ENCODE data around the gene SCYGR8. TPM values are rescaled to one million over a fixed set of nuclear protein-coding genes. Genes with fewer than 3 reads are reported as not detected.
"Not testable (repeated sequence)": the region's sequence is repeated elsewhere in the genome, so short reads cannot be mapped to it uniquely, and the experiment has no call there.

SCYGR8 gene
- total RNA-seq, 2 donors from 2014 or later: not detected

DNA sequence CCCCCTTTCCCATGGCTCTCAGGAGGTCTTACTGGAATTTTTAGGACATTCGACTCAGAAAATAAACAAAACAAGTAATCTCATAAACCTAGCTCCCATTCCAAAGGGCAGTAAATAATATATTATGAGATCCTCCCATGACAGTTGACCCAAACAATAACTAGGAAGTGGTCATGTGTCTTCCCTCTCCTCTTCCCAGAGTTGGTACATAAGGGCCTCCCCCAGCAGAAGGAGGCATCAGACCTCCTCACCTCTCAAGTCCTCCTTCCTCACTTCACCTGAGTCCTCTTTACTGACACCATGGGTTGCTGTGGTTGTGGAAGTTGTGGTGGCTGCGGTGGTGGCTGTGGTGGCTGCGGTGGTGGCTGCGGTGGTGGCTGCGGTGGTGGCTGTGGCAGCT, 17.7 kb upstream of the SCYGR8 start, which contains the start of gene SCYGR7:
Gene SCYGR7 (plus strand): TSS at position 301 of the 400 bp plus-strand sequence. CDS start 0 bp downstream, at position 301.
- H3K4me1 ChIP-seq (ENCODE audit: control insufficient read depth in 1 of 2, low read depth in 2 of 2): no peaks in the 10 kb centered on the region
- no peak within 1 kb of the TSS for H3K4me3 ChIP-seq
- no peaks in the 10 kb centered on the region for H3K9me3 ChIP-seq
- no peak for ATAC-seq (ENCODE audit: insufficient number of reproducible peaks, low FRiP score, low read depth)
- DNase-seq (ENCODE audit: low spot score): no peak
- no peaks in the 10 kb centered on the region for H3K36me3 ChIP-seq
- H3K27ac ChIP-seq: no peak within 1 kb of the TSS
- no peak for TF ChIP-seq CTCF (IDR thresholded peaks at IDR 0.05)
- H3K27me3 ChIP-seq (replicated peaks; ENCODE audit: insufficient read depth): no peaks in the 10 kb centered on the region

DNA sequence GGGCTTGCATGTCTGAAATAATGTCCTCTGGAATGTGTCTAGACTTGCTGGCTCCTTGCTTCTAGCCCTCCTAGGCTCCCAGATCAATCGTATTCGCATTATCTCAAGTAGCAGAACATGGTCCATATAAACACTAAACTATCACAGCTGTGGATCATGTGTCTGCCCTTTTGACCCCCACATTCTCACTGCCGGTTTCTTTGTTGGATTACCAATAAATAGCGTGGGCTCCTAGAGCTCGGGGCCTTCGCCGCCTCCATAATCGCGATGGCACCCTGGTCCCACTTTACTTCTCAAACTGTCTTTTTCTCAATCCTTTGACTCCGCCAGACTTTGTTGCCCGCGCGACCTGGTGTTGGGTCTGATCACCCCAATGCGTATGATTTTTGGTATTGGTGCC, 6.3 kb upstream of the SCYGR8 start:
- Histone ChIP-seq H3K9me3 (no peaks in the 10 kb centered on the region), H3K4me1 (ENCODE audit: control insufficient read depth in 1 of 2, low read depth in 2 of 2) (no peaks in the 10 kb centered on the region), H3K4me3 (no peak overlapping the region), H3K27me3 (replicated peaks; ENCODE audit: insufficient read depth) (no peaks in the 10 kb centered on the region), H3K27ac (no peak overlapping the region), H3K36me3 (no peaks in the 10 kb centered on the region)
- ATAC-seq (ENCODE audit: insufficient number of reproducible peaks, low FRiP score, low read depth) (no peak), DNase-seq (ENCODE audit: low spot score) (no peak)
- TF ChIP-seq CTCF (IDR thresholded peaks at IDR 0.05): no peak

- H3K27me3 ChIP-seq (replicated peaks; ENCODE audit: insufficient read depth); H3K9me3 ChIP-seq; ATAC-seq (ENCODE audit: insufficient number of reproducible peaks, low FRiP score, low read depth); H3K4me3 ChIP-seq; H3K4me1 ChIP-seq (ENCODE audit: control insufficient read depth in 1 of 2, low read depth in 2 of 2); H3K36me3 ChIP-seq; H3K27ac ChIP-seq; DNase-seq (ENCODE audit: low spot score): not testable (repeated sequence)
Measured at GRCh38 chr2:227740705-227741104, 5.0 kb upstream of the SCYGR8 start.

- TF ChIP-seq CTCF (IDR thresholded peaks at IDR 0.05): no peak
- H3K27ac ChIP-seq: no peak overlapping the region
- no peak for DNase-seq (ENCODE audit: low spot score)
- H3K4me3 ChIP-seq: no peak overlapping the region
- H3K36me3 ChIP-seq: no peaks in the 10 kb centered on the region
- no peak for ATAC-seq (ENCODE audit: insufficient number of reproducible peaks, low FRiP score, low read depth)
- no peaks in the 10 kb centered on the region for H3K9me3 ChIP-seq
- no peaks in the 10 kb centered on the region for H3K27me3 ChIP-seq (replicated peaks; ENCODE audit: insufficient read depth)
- H3K4me1 ChIP-seq (ENCODE audit: control insufficient read depth in 1 of 2, low read depth in 2 of 2): no peaks in the 10 kb centered on the region
Measured at GRCh38 chr2:227748079-227748478, 2.4 kb downstream of the SCYGR8 start.

- not testable (repeated sequence) for DNase-seq (ENCODE audit: low spot score)
Measured at GRCh38 chr2:227756261-227756660, 10.6 kb downstream of the SCYGR8 start.

GRCh38 chr2:227759411-227760118, 13.9 kb downstream of the SCYGR8 start:
- no peak for TF ChIP-seq CTCF (IDR thresholded peaks at IDR 0.05)
- no peak for ATAC-seq (ENCODE audit: insufficient number of reproducible peaks, low FRiP score, low read depth)
- H3K36me3 ChIP-seq: no peaks in the 10 kb centered on the region

More at GRCh38 chr2:227756261-227756660, 10.6 kb downstream of the SCYGR8 start:
- not testable (repeated sequence) for H3K4me3 ChIP-seq; H3K27ac ChIP-seq; ATAC-seq (ENCODE audit: insufficient number of reproducible peaks, low FRiP score, low read depth); H3K27me3 ChIP-seq (replicated peaks; ENCODE audit: insufficient read depth); H3K9me3 ChIP-seq; H3K36me3 ChIP-seq; H3K4me1 ChIP-seq (ENCODE audit: control insufficient read depth in 1 of 2, low read depth in 2 of 2)

More at GRCh38 chr2:227759411-227760118, 13.9 kb downstream of the SCYGR8 start:
- H3K9me3 ChIP-seq: no peaks in the 10 kb centered on the region
- H3K27ac ChIP-seq: no peak overlapping the region
- no peak overlapping the region for H3K4me3 ChIP-seq
- DNase-seq (ENCODE audit: low spot score): no peak
- peaks cover 7 to 11% of the 10 kb centered on the region in 2 donors for H3K4me1 ChIP-seq (ENCODE audit: control insufficient read depth in 1 of 2, low read depth in 2 of 2)
- H3K27me3 ChIP-seq (replicated peaks; ENCODE audit: insufficient read depth): no peaks in the 10 kb centered on the region

All from thoracic aorta (tissue), 2 donors.